HepG2 (cell line): ENCODE results near the gene ANKRD44. TPM values are rescaled to one million over a fixed set of nuclear protein-coding genes. Genes with fewer than 3 reads are reported as not detected.

ENCODE experiments used
- ATAC-seq: fragments of 200-7000 bp; cut with Tn5 transposase; 3 replicates; pipeline ENCODE4 v1.9.1; 2020; ENCODE audit warnings: mild to moderate bottlenecking, moderate library complexity
- BruUV-seq: library from RNA; stranded (reverse); fragments of 400-500 nt; replicated peaks from 2 replicates; lab custom pipeline; 2021; lab: Mats Ljungman, UMichigan
- CTCF ChIA-PET: fragments of 300-600 bp; formaldehyde crosslinking; extraction: SDS; loops from one replicate; lab custom pipeline; 2021; ENCODE audit warnings: low total read pairs, inconsistent platforms, low intra/inter-chr PET ratio; lab: Yijun Ruan, JAX
- POLR2A ChIA-PET: fragments of 350-600 bp; sonication (Branson Sonifier 250); formaldehyde crosslinking; loops from one replicate; lab custom pipeline; 2020; ENCODE audit warnings: antibody characterized with exemption, inconsistent platforms; lab: Yijun Ruan, JAX
- DNase-seq: peaks from one replicate; pipeline ENCODE4 v3.0.0-alpha.2; 2015; ENCODE audit warnings: low spot score
- FAIRE-seq: peaks from 3 replicates; lab custom pipeline; 2011; peaks lifted over from hg19 to GRCh38; lab: Jason Lieb, UNC
- H2AFZ ChIP-seq: one replicate; pipeline ENCODE4 v1.6.1; 2011; ENCODE audit warnings: low read length, inconsistent platforms
- H3K27ac ChIP-seq: fragments of 300-600 bp; 3 replicates; pipeline ENCODE4 v1.8.0; 2011; ENCODE audit warnings: mixed run types, mild to moderate bottlenecking, mixed read lengths, low read length, inconsistent platforms; ENCODE audit not compliant: insufficient read depth; ENCODE audit errors: extremely low read length
- H3K27me3 ChIP-seq, 2 experiments: fragments of 200-600 bp in 1 of 2; 2 replicates in 1 of 2; 3 replicates in 1 of 2; pipeline versions ENCODE4 v1.6.0 to v1.8.0; 2011; ENCODE audit warnings: low read length in 2 of 2, mild to moderate bottlenecking in 2 of 2, moderate library complexity in 2 of 2, inconsistent platforms in 1 of 2; ENCODE audit not compliant: insufficient read depth in 2 of 2, control insufficient read depth in 1 of 2
- H3K36me3 ChIP-seq, 2 experiments: fragments of 200-600 bp in 1 of 2; replicated peaks in 1 of 2; 2 replicates in 1 of 2; 3 replicates in 1 of 2; pipeline versions ENCODE4 v1.5.1 to v1.8.0; 2011; ENCODE audit warnings: low read length in 2 of 2, inconsistent platforms in 1 of 2; ENCODE audit not compliant: insufficient read depth in 2 of 2, control insufficient read depth in 1 of 2
- H3K4me1 ChIP-seq: 2 replicates; pipeline ENCODE4 v1.5.1; 2012; ENCODE audit warnings: low read length, inconsistent platforms; ENCODE audit not compliant: insufficient read depth
- H3K4me2 ChIP-seq: 2 replicates; pipeline ENCODE4 v1.6.0; 2011; ENCODE audit warnings: low read depth, low read length, inconsistent platforms
- H3K4me3 ChIP-seq, 3 experiments: fragments of 200-600 bp in 1 of 3; sonication (generic), shearing (Covaris generic) in 1 of 3; replicated peaks in 1 of 3; 2 replicates each; pipeline ENCODE4 v1.5.1; 2011 to 2016; ENCODE audit warnings: low read length in 3 of 3, inconsistent platforms in 2 of 3, low read depth in 2 of 3, mild to moderate bottlenecking in 2 of 3, control low read depth in 1 of 3, mixed read lengths in 1 of 3; ENCODE audit not compliant: insufficient read depth in 1 of 3
- H3K79me2 ChIP-seq: one replicate; pipeline ENCODE4 v1.6.1; 2011; ENCODE audit warnings: low read length, inconsistent platforms; ENCODE audit not compliant: insufficient read depth
- H3K9ac ChIP-seq: 2 replicates; pipeline ENCODE4 v1.6.0; 2011; ENCODE audit warnings: mild to moderate bottlenecking, low read depth, low read length, inconsistent platforms; ENCODE audit not compliant: insufficient read depth
- H3K9me3 ChIP-seq: 2 replicates; pipeline ENCODE4 v1.5.1; 2012; ENCODE audit warnings: mild to moderate bottlenecking, low read length
- H4K20me1 ChIP-seq: 2 replicates; pipeline ENCODE4 v1.6.0; 2011; ENCODE audit warnings: inconsistent platforms, mild to moderate bottlenecking, low read length, moderate library complexity; ENCODE audit not compliant: insufficient read depth
- IRF2 ChIP-seq: IDR thresholded peaks from 2 replicates; pipeline ENCODE4 v1.6.1; 2018; ENCODE audit warnings: missing genetic modification reagents, missing compliant biosample characterization
- NR2C2 ChIP-seq: sonication (generic); formaldehyde crosslinking; IDR thresholded peaks from 2 replicates; pipeline ENCODE4 v1.4.0; 2020; ENCODE audit warnings: missing genetic modification reagents, mild to moderate bottlenecking, moderate library complexity, borderline replicate concordance
- NR2F2 ChIP-seq: IDR thresholded peaks from 2 replicates; pipeline ENCODE4 v1.6.1; 2012; ENCODE audit warnings: low read depth, inconsistent platforms, borderline replicate concordance
- WGBS: methylation state at CpG from one replicate; pipeline ENCODE4 v1.1.6; 2017; ENCODE audit warnings: low lambda C conversion rate; 5-methylcytosine and 5-hydroxymethylcytosine counted together
- in situ Hi-C: cut with HindIII; loops from 2 replicates; pipeline ENCODE4 v1.10.0; 2017; ENCODE audit warnings: low pct_unique_long_range_greater_than_20kb; ENCODE audit not compliant: extremely low pct_ligation_motif_present
- intact Hi-C: fragments of 100-400 bp; cut with micrococcal nuclease; formaldehyde crosslinking; loops from one replicate; pipeline ENCODE4 v1.10.0; 2022; ENCODE audit not compliant: unreplicated experiment
- polyA plus RNA-seq, 8 experiments: library from polyadenylated mRNA; depleted of rRNA in 3 of 8; stranded (reverse) in 7 of 8; unstranded in 1 of 8; fragments of >200 nt; fragmentation: Illumina TruSeq in 4 of 8; extraction: Trizol in 4 of 8; gene quantifications; 2 replicates each; pipeline versions ENCODE4 v1.2.1 to v1.2.3, GENCODE V29; 2011 to 2016; ENCODE audit warnings: low read depth in 4 of 8, missing spikeins in 1 of 8, mixed read lengths in 1 of 8; ENCODE audit not compliant: insufficient read depth in 1 of 8
- total RNA-seq, 5 experiments: library from RNA; depleted of rRNA; stranded (reverse); fragments of >200 nt; fragmentation: Illumina TruSeq; extraction: Trizol; gene quantifications; 2 replicates each; pipeline ENCODE4 v1.2.3, GENCODE V29; 2016; ENCODE audit warnings: low read depth in 1 of 5
- TF ChIP-seq, protein P1 (sequence below): sonication (generic); formaldehyde crosslinking; IDR thresholded peaks from 2 replicates; pipeline ENCODE4 v1.5.0; 2020; ENCODE audit warnings: mild to moderate bottlenecking, missing genetic modification reagents, borderline replicate concordance

Gene ANKRD44
- total and polyA plus RNA-seq, 2 of the 13 experiments (the other 11 are each of a cell fraction or from before 2014, with no cell fraction given) = 0.04 to 0.11 TPM

GRCh38 chr2:197235711-197236110 is 74.9 kb downstream of the ANKRD44 start:
- TF ChIP-seq IRF2 (CRISPR knock-in tag) = no peak
- TF ChIP-seq NR2C2 = no peak
- TF ChIP-seq NR2F2 = no peak
- TF ChIP-seq, protein P1, sequence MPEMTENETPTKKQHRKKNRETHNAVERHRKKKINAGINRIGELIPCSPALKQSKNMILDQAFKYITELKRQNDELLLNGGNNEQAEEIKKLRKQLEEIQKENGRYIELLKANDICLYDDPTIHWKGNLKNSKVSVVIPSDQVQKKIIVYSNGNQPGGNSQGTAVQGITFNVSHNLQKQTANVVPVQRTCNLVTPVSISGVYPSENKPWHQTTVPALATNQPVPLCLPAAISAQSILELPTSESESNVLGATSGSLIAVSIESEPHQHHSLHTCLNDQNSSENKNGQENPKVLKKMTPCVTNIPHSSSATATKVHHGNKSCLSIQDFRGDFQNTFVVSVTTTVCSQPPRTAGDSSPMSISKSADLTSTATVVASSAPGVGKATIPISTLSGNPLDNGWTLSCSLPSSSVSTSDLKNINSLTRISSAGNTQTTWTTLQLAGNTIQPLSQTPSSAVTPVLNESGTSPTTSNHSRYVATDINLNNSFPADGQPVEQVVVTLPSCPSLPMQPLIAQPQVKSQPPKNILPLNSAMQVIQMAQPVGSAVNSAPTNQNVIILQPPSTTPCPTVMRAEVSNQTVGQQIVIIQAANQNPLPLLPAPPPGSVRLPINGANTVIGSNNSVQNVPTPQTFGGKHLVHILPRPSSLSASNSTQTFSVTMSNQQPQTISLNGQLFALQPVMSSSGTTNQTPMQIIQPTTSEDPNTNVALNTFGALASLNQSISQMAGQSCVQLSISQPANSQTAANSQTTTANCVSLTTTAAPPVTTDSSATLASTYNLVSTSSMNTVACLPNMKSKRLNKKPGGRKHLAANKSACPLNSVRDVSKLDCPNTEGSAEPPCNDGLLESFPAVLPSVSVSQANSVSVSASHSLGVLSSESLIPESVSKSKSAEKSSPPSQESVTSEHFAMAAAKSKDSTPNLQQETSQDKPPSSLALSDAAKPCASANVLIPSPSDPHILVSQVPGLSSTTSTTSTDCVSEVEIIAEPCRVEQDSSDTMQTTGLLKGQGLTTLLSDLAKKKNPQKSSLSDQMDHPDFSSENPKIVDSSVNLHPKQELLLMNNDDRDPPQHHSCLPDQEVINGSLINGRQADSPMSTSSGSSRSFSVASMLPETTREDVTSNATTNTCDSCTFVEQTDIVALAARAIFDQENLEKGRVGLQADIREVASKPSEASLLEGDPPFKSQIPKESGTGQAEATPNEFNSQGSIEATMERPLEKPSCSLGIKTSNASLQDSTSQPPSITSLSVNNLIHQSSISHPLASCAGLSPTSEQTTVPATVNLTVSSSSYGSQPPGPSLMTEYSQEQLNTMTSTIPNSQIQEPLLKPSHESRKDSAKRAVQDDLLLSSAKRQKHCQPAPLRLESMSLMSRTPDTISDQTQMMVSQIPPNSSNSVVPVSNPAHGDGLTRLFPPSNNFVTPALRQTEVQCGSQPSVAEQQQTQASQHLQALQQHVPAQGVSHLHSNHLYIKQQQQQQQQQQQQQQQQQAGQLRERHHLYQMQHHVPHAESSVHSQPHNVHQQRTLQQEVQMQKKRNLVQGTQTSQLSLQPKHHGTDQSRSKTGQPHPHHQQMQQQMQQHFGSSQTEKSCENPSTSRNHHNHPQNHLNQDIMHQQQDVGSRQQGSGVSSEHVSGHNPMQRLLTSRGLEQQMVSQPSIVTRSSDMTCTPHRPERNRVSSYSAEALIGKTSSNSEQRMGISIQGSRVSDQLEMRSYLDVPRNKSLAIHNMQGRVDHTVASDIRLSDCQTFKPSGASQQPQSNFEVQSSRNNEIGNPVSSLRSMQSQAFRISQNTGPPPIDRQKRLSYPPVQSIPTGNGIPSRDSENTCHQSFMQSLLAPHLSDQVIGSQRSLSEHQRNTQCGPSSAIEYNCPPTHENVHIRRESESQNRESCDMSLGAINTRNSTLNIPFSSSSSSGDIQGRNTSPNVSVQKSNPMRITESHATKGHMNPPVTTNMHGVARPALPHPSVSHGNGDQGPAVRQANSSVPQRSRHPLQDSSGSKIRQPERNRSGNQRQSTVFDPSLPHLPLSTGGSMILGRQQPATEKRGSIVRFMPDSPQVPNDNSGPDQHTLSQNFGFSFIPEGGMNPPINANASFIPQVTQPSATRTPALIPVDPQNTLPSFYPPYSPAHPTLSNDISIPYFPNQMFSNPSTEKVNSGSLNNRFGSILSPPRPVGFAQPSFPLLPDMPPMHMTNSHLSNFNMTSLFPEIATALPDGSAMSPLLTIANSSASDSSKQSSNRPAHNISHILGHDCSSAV (CRISPR knock-in tag) = no peak
- Histone ChIP-seq H3K27ac (no peak overlapping the region), H4K20me1 (no peaks in the 10 kb centered on the region), H3K79me2 (no peaks in the 10 kb centered on the region), H3K9ac (no peak overlapping the region), H3K4me3 (no peak overlapping the region), H3K27me3 (peaks cover 0 to 9% of the 10 kb centered on the region in 2 experiments; a peak in 3 of 5 replicates), H3K36me3 (no peaks in the 10 kb centered on the region), H2AFZ (no peak overlapping the region), H3K4me2 (no peak overlapping the region), H3K4me1 (no peaks in the 10 kb centered on the region), H3K9me3 (no peaks in the 10 kb centered on the region)
- ChIA-PET CTCF (no interaction called here), POLR2A (no interaction called here)
- ATAC-seq (no peak), FAIRE-seq (no peak), DNase-seq (no peak)
- WGBS = 14% methylated on average over 3 of the region's 3 CpGs
- intact Hi-C loops (no loop called here), in situ Hi-C loops (no loop called here)
- BruUV-seq = no TSS peak
